HG03196 (cell line): ENCODE results near the gene C9orf50.
"Not testable (repeated sequence)": the region's sequence is repeated elsewhere in the genome, so short reads cannot be mapped to it uniquely, and the experiment has no call there.

Source experiments
- ATAC-seq: cut with Tn5 transposase; IDR thresholded peaks from one replicate; pipeline ENCODE4 v1.9.1; 2021; ENCODE audit not compliant: unreplicated experiment

C9orf50 gene

DNA sequence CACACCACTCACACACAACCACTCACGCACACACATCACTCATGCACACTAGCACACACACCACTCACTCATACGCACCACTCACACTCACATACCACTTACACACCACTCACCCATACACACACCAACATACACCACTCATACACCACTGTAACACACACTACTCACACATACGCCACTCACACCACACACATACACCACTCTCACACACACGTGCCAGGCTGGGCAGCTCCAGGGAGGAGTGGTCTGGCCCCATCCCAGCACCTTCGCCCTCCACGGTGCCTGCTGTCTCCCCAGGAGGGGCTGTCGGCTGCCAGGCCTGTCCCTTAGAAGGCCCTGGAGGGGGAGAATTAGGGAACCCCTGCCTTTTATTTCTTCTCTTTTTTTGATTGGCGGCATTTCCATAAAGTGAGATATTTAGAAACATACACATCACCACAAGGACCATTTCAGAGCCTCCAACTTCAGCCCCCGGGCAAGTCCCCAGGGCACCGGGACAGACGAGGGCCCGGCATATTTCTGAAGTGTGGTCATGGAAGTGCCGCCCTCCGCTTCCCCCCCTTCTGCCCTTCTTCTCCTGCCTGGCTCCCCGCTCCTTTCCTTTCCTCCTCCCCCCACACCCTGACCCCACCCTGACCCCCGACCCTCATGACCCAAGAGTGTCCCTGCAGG lies 27.3 kb upstream of the C9orf50 start:
- ATAC-seq: no peak

DNA sequence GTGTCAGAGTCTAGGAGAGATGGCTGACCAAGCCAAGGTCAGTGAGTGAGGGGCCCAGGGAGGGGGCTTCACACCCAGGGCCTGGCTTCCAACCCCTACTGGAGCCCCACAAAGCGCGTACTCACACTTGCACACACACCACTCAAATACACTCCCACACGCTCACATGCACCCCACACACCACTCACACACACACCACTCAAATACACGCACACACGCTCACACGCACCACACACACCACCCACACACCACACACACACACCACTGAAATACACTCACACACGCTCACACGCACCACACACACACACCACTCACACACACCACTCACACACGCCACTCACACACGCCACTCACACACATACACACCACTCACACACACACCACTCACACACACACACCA lies 26.7 kb upstream of the C9orf50 start:
- no peak for ATAC-seq

GRCh38 chr9:129646654-129647053 lies 25.8 kb upstream of the C9orf50 start:
- no peak for ATAC-seq

DNA sequence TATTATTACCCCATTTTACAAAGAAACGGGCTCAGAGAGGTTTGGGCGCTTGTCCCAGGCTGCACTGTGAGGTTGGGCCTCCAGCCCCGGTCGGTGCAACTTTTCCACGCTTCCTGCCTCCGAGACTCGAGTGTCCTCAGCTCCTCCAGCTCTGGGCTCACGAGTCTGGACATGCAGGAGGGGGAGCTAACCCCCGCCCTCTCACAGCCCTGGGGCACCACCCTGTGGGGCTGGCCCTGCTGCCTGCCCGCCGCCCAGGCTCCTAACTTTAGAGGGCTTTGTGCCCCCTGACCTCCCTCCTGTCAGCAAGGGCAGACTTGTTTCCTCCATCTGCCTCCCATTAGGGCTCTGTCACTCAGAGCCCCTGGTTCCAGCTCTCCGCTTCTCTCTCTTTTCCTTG lies 25.4 kb upstream of the C9orf50 start:
- no peak for ATAC-seq

DNA sequence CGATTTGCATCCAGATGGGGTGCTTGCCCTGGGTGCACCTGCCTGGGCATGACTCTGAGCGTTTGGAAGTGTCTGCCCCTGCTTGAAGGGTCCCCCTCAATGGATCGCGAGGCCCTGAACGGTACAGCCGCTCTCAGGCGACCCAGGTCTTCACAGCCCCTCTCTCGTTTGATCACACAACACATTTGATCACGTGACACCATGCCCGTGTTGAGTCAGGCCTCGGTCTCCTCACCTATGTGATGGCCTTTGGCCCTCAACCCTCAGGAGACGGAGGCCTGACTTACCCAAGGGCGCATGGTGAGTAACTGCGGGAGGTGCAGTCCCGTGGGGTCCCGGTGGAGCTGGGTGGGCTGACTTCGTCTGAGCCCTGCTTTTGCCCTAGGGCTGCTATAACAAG lies 24.0 kb upstream of the C9orf50 start:
- ATAC-seq: no peak

DNA sequence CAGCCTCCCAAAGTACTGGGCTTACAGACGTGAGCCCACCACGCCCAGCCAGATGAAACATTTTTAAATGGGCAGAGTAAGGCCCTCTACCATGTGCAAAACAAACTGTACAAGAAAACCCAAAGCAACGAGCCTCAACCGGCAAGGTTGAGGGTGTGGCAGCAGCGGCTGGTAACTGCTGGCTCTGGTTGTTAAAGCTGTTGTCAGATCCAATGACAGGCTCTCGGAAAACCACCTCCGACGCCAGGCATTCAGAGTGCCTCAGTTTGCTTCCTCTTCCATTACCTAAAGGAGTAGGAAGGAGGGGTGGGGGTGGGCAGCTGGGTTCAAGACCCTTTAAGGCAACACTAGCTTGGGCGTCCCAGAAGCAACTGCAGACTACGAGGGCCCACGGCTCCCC lies 23.5 kb upstream of the C9orf50 start:
- no peak for ATAC-seq

- no peak for ATAC-seq
Measured at GRCh38 chr9:129643706-129644105, 22.8 kb upstream of the C9orf50 start.

DNA sequence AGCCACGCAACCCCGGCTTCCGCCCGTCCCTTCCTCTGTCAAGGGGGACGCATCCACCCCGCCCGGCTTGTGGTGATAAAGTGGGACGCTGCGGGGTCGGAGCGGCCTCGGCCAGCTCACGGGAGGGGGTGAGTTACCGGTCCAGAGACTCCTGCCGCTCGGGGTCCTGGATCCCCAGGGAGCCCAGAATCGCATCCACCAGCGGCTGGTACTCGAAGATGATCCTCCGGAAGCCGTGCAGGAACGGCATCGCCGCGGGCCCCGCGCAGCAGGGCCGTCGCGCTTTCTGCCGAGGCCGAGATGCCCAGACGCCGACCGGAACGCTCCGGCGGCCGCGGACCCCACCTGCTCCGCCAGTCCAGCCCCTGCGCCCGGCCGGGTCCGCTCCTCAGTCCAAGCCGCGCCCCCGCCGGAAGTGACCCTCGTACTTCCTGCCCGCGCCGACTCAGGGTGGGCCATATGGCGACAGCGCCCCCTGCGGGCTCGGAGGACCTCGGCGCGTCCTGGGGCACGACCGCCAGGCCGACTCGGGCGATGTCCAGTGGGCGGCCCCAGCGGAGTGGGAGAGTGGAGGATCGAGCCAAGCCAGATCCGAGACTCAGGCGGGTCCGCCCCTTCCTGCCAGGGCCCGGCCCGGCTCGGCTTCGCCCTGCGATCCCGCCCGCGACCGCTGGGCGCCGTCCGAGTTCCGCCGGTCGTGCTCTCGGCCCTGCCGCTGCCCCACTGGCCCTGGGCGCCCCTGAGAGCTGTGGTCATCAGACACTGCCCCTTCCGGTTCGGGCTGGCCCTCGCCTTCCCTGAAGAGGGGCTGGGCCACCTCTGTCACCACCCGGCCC lies 21.1 kb upstream of the C9orf50 start, which contains the start of gene ASB6:
Gene ASB6 (minus strand): TSS at position 402 of the 836 bp plus-strand sequence. CDS start 152 bp downstream, at position 250.
- ATAC-seq: peak; percentile 87

- ATAC-seq: no peak
Measured at GRCh38 chr9:129640871-129641749, 20.2 kb upstream of the C9orf50 start.

GRCh38 chr9:129640086-129640870 lies 19.4 kb upstream of the C9orf50 start:
- ATAC-seq: no peak

GRCh38 chr9:129639756-129640085 lies 18.8 kb upstream of the C9orf50 start:
- no peak for ATAC-seq

- no peak for ATAC-seq
Measured at GRCh38 chr9:129639034-129639630, 18.2 kb upstream of the C9orf50 start.

DNA sequence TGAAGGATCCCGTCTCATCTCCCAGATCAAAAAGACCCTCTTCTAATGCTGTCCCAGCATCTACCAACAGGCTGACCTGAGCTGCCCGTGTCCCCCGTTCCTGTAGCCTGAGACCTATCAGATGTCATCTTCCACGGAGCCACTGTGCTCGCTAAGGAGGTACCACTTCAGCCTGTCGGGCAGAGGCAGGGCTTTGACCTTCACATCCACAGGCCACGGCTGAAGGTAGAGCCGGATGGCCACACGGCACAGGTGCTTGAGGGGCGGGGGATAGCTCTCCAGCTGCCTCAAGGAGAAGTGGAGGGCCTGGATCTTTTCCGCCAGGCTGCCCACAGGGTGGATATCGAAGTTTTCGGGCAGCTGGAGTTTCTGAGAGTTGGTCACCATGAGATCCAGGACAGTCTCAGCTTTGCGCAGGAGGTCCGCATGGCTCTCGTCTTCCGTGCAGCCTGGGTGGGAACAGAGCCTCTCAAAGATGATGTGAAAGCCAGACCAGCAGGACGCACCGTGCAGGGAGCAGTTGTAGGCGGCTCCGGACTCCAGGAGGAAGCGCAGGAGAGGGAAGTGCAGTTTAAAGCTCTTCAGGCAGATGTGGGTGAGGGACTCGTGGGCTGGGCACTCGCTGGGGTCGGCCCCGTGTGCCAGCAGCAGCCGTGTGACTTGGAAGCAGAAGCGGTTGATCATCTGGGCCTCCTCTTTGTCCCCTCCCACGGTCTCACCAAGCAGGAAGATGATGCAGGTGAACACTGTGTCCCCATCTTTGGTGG lies 17.0 kb upstream of the C9orf50 start:
- no peak for ATAC-seq

GRCh38 chr9:129637102-129637501 lies 16.2 kb upstream of the C9orf50 start:
- ATAC-seq: no peak

GRCh38 chr9:129636343-129636742 lies 15.4 kb upstream of the C9orf50 start:
- not testable (repeated sequence) for ATAC-seq

DNA sequence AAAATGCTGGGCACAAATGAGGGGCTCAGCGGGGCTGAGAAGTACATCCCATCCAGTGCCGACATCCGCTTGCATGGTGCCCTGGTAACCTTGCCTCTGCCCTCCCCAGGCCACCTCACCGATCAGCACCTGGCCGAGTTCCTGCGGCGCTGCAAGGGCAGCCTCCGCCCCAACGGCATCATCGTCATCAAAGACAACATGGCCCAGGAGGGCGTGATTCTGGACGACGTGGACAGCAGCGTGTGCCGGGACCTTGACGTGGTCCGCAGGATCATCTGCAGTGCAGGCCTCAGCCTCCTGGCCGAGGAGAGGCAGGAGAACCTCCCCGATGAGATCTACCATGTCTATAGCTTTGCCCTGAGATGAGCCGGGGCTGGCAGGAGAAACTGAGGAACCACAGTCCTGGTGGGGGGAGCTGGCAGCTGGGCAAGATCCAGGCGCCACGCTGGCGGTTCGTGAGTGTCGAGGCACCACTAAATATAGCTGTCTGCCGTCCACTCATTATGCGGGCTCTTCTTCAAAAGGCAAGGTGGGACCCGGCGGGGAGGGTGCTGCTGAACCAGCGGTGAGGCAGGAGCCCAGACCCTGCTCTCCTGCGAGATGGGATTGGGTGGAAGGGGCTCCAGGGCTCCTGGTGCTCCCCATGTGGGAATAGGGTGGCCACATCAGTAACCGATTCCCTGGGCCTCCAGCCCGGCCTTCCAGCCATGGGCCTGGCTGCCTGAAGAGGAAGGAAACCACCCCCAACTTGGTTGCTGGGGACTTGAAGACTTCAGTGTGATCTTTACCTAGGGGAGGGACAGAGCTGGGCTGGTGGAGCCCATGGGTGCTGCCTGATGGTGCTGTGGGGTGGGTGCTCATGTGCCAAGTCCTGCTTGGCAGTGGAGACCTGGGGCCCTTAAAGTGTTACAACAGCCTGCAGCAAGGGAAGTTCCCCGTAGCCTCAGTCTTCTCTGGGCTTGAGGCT lies 14.5 kb upstream of the C9orf50 start:
- no peak for ATAC-seq

GRCh38 chr9:129633848-129634247 lies 12.9 kb upstream of the C9orf50 start:
- no peak for ATAC-seq

- ATAC-seq: no peak
Measured at GRCh38 chr9:129633207-129633606, 12.3 kb upstream of the C9orf50 start.
